ENCODE results near the gene ISOC2.
A peak's percentile ranks its signal among the peaks of the same experiment; 100 is the strongest.

GRCh38 chr19:55454787-55455243 is 6.6 kb downstream of the ISOC2 start:
- TF ChIP-seq POLR2A (IDR thresholded peaks at IDR 0.05; ENCODE audit: low read length) (no peak), CTCF (IDR thresholded peaks at IDR 0.05) (peak; percentile 78)

Data from A549 (cell line).